ENCODE results near the gene CTAG1B.
"Not testable (repeated sequence)": the region's sequence is repeated elsewhere in the genome, so short reads cannot be mapped to it uniquely, and the experiment has no call there.

Gene CTAG1B

DNA sequence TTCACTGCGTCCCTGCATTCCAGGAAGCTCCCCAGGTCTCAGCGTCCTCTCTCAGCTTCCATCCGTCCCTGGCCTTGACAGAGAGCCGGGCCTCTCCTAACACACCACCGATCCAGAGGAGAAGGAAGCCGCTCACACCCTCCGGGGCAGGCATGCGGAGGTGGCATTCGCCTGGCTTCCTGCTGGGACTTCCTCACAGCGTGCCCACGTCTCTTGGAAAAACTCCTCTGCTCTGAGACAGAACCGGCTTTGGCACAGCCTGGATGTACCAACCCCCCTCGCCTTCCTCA lies 31.1 kb upstream of the CTAG1B start:
- H3K79me2 ChIP-seq (ENCODE audit: insufficient read depth, low read depth) = no peaks in the 10 kb centered on the region
- H3K4me3 ChIP-seq (IDR thresholded peaks at IDR 0.05; ENCODE audit: insufficient read depth, low read depth, low read length) = no peak overlapping the region

GRCh38 chrX:154649503-154650220 lies 30.6 kb upstream of the CTAG1B start:
- no peak for TF ChIP-seq CTCF (conservative IDR thresholded peaks at IDR 0.05; ENCODE audit: low read depth, low read length)
- Histone ChIP-seq H2AFZ (ENCODE audit: low read depth) (no peak overlapping the region), H4K20me1 (ENCODE audit: insufficient read depth) (no peaks in the 10 kb centered on the region), H3K36me3 (ENCODE audit: insufficient read depth) (no peaks in the 10 kb centered on the region), H3K4me1 (ENCODE audit: low read depth, poor library complexity, severe bottlenecking) (no peaks in the 10 kb centered on the region), H3K27ac (no peak overlapping the region), H3K9ac (no peak overlapping the region), H3K4me2 (no peak overlapping the region), H3K4me3 (IDR thresholded peaks at IDR 0.05; ENCODE audit: insufficient read depth, low read depth, low read length) (no peak overlapping the region), H3K27me3 (ENCODE audit: insufficient read depth, low read depth) (no peaks in the 10 kb centered on the region), H3K79me2 (ENCODE audit: insufficient read depth, low read depth) (no peaks in the 10 kb centered on the region)

More for the DNA sequence above, 31.1 kb upstream of the CTAG1B start:
- H2AFZ ChIP-seq (ENCODE audit: low read depth) = no peak overlapping the region
- no peak overlapping the region for H3K4me2 ChIP-seq
- TF ChIP-seq CTCF (conservative IDR thresholded peaks at IDR 0.05; ENCODE audit: low read depth, low read length) = no peak
- H3K27ac ChIP-seq = no peak overlapping the region
- no peaks in the 10 kb centered on the region for H3K4me1 ChIP-seq (ENCODE audit: low read depth, poor library complexity, severe bottlenecking)
- H3K9ac ChIP-seq = no peak overlapping the region
- no peaks in the 10 kb centered on the region for H3K36me3 ChIP-seq (ENCODE audit: insufficient read depth)
- H3K27me3 ChIP-seq (ENCODE audit: insufficient read depth, low read depth) = no peaks in the 10 kb centered on the region
- no peaks in the 10 kb centered on the region for H4K20me1 ChIP-seq (ENCODE audit: insufficient read depth)

GRCh38 chrX:154648931-154649330 lies 29.8 kb upstream of the CTAG1B start:
- TF ChIP-seq CTCF (conservative IDR thresholded peaks at IDR 0.05; ENCODE audit: low read depth, low read length) = no peak
- H3K27ac ChIP-seq = no peak overlapping the region

GRCh38 chrX:154645745-154646378 lies 26.8 kb upstream of the CTAG1B start:
- H3K9ac ChIP-seq = not testable (repeated sequence)

More at GRCh38 chrX:154648931-154649330, 29.8 kb upstream of the CTAG1B start:
- Histone ChIP-seq H3K4me1 (ENCODE audit: low read depth, poor library complexity, severe bottlenecking) (no peaks in the 10 kb centered on the region), H3K79me2 (ENCODE audit: insufficient read depth, low read depth) (no peaks in the 10 kb centered on the region), H2AFZ (ENCODE audit: low read depth) (no peak overlapping the region), H3K36me3 (ENCODE audit: insufficient read depth) (no peaks in the 10 kb centered on the region), H4K20me1 (ENCODE audit: insufficient read depth) (no peaks in the 10 kb centered on the region), H3K27me3 (ENCODE audit: insufficient read depth, low read depth) (no peaks in the 10 kb centered on the region), H3K9ac (no peak overlapping the region), H3K4me2 (no peak overlapping the region), H3K4me3 (IDR thresholded peaks at IDR 0.05; ENCODE audit: insufficient read depth, low read depth, low read length) (no peak overlapping the region)

DNA sequence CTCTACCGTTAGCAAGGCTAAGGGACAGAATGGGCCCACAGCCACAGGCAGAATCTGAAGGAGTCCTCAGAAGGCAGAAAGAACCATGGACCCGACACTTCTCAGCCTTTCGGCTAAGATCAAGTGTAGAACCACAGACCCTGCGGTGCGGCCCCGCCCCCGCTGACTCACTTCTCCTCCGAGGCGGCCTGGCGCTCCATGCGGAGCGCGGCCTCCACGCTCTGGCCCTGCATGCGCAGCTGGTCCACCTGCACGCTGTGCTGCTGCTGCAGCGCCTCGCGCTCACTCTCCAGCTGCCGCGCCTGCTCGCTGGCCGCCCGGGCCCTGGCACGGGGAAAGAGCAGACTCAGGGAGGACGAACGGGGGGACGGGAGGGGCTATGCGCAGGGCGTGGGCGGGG lies 24.6 kb upstream of the CTAG1B start:
- not testable (repeated sequence) for H3K36me3 ChIP-seq (ENCODE audit: insufficient read depth); H3K4me1 ChIP-seq (ENCODE audit: low read depth, poor library complexity, severe bottlenecking); H3K9ac ChIP-seq

More at GRCh38 chrX:154645745-154646378, 26.8 kb upstream of the CTAG1B start:
- H3K4me2 ChIP-seq; H3K36me3 ChIP-seq (ENCODE audit: insufficient read depth); H3K4me1 ChIP-seq (ENCODE audit: low read depth, poor library complexity, severe bottlenecking); H4K20me1 ChIP-seq (ENCODE audit: insufficient read depth); H2AFZ ChIP-seq (ENCODE audit: low read depth); H3K79me2 ChIP-seq (ENCODE audit: insufficient read depth, low read depth); H3K4me3 ChIP-seq (IDR thresholded peaks at IDR 0.05; ENCODE audit: insufficient read depth, low read depth, low read length); H3K27ac ChIP-seq; H3K27me3 ChIP-seq (ENCODE audit: insufficient read depth, low read depth): not testable (repeated sequence)

GRCh38 chrX:154641740-154642139 lies 22.7 kb upstream of the CTAG1B start:
- H3K4me3 ChIP-seq (IDR thresholded peaks at IDR 0.05; ENCODE audit: insufficient read depth, low read depth, low read length); H4K20me1 ChIP-seq (ENCODE audit: insufficient read depth); H2AFZ ChIP-seq (ENCODE audit: low read depth); H3K36me3 ChIP-seq (ENCODE audit: insufficient read depth); H3K4me1 ChIP-seq (ENCODE audit: low read depth, poor library complexity, severe bottlenecking); H3K79me2 ChIP-seq (ENCODE audit: insufficient read depth, low read depth); H3K4me2 ChIP-seq; H3K27me3 ChIP-seq (ENCODE audit: insufficient read depth, low read depth); H3K9ac ChIP-seq; H3K27ac ChIP-seq: not testable (repeated sequence)

More for the DNA sequence above, 24.6 kb upstream of the CTAG1B start:
- H3K4me3 ChIP-seq (IDR thresholded peaks at IDR 0.05; ENCODE audit: insufficient read depth, low read depth, low read length); H3K79me2 ChIP-seq (ENCODE audit: insufficient read depth, low read depth); H2AFZ ChIP-seq (ENCODE audit: low read depth); H3K27me3 ChIP-seq (ENCODE audit: insufficient read depth, low read depth); H3K27ac ChIP-seq; H3K4me2 ChIP-seq; H4K20me1 ChIP-seq (ENCODE audit: insufficient read depth): not testable (repeated sequence)

GRCh38 chrX:154633661-154634060 lies 14.6 kb upstream of the CTAG1B start:
- H3K36me3 ChIP-seq (ENCODE audit: insufficient read depth); H2AFZ ChIP-seq (ENCODE audit: low read depth); H3K4me2 ChIP-seq; H3K27ac ChIP-seq; H4K20me1 ChIP-seq (ENCODE audit: insufficient read depth); H3K79me2 ChIP-seq (ENCODE audit: insufficient read depth, low read depth); H3K9ac ChIP-seq; H3K4me3 ChIP-seq (IDR thresholded peaks at IDR 0.05; ENCODE audit: insufficient read depth, low read depth, low read length); H3K27me3 ChIP-seq (ENCODE audit: insufficient read depth, low read depth); H3K4me1 ChIP-seq (ENCODE audit: low read depth, poor library complexity, severe bottlenecking): not testable (repeated sequence)

DNA sequence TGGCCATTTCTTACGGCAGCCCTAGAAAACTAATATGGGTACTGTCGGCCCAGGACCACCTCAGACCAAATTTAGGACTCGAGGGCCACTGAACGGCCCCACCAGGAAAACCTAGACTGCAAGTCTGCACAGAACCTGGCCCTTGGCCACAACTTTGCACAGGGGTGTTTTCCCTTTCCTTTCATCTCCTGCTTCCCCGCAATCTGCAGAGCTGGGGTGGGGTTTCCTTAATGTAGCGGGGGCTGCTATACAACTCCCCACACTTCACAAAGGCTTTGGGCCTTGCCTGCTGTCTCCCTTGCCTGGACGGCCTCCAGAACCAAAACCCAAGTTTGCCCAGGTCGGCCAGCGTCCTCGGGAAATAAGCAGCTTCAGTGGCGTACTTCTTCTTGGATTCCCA lies 11.9 kb upstream of the CTAG1B start:
- not testable (repeated sequence) for H3K27me3 ChIP-seq (ENCODE audit: insufficient read depth, low read depth); H3K79me2 ChIP-seq (ENCODE audit: insufficient read depth, low read depth); H4K20me1 ChIP-seq (ENCODE audit: insufficient read depth); H3K36me3 ChIP-seq (ENCODE audit: insufficient read depth); H2AFZ ChIP-seq (ENCODE audit: low read depth); H3K9ac ChIP-seq; H3K27ac ChIP-seq; H3K4me2 ChIP-seq; H3K4me3 ChIP-seq (IDR thresholded peaks at IDR 0.05; ENCODE audit: insufficient read depth, low read depth, low read length); H3K4me1 ChIP-seq (ENCODE audit: low read depth, poor library complexity, severe bottlenecking)

Data from KMS-11 (cell line).